HG02938 (cell line): Measurements from ENCODE around the gene LPO.

ENCODE experiments used
- ATAC-seq: cut with Tn5 transposase; IDR thresholded peaks from one replicate; pipeline ENCODE4 v1.9.1; 2021; ENCODE audit warnings: mild to moderate bottlenecking, moderate library complexity; ENCODE audit not compliant: unreplicated experiment

LPO gene

GRCh38 chr17:58253082-58253481 lies 14.7 kb downstream of the LPO start:
- ATAC-seq = no peak

GRCh38 chr17:58254803-58255202 lies 16.4 kb downstream of the LPO start:
- ATAC-seq = no peak

- no peak for ATAC-seq
Measured at GRCh38 chr17:58262149-58262548, 23.8 kb downstream of the LPO start.

- no peak for ATAC-seq
Measured at GRCh38 chr17:58263773-58264172, 25.4 kb downstream of the LPO start.

- ATAC-seq = no peak
Measured at GRCh38 chr17:58264407-58265103, 26.2 kb downstream of the LPO start.

- no peak for ATAC-seq
Measured at GRCh38 chr17:58265271-58265670, 26.9 kb downstream of the LPO start.

- ATAC-seq = no peak
Measured at GRCh38 chr17:58265902-58266875, 27.8 kb downstream of the LPO start.

- no peak for ATAC-seq
Measured at GRCh38 chr17:58267347-58268324, 29.3 kb downstream of the LPO start.

GRCh38 chr17:58268326-58268725 lies 29.9 kb downstream of the LPO start:
- ATAC-seq = no peak

- ATAC-seq = no peak
Measured at GRCh38 chr17:58268774-58269556, 30.6 kb downstream of the LPO start.

- no peak for ATAC-seq
Measured at GRCh38 chr17:58269557-58270291, 31.3 kb downstream of the LPO start.

GRCh38 chr17:58270476-58271215 lies 32.3 kb downstream of the LPO start:
- no peak for ATAC-seq

- ATAC-seq = no peak
Measured at GRCh38 chr17:58271216-58271931, 33.0 kb downstream of the LPO start.

GRCh38 chr17:58272367-58273280 lies 34.2 kb downstream of the LPO start:
- no peak for ATAC-seq

- no peak for ATAC-seq
Measured at GRCh38 chr17:58273453-58274104, 35.2 kb downstream of the LPO start.

- no peak for ATAC-seq
Measured at GRCh38 chr17:58275417-58275816, 37.0 kb downstream of the LPO start.
